GM23338 (cell line): ENCODE results near the gene NUP160.
"Not testable (repeated sequence)": the region's sequence is repeated elsewhere in the genome, so short reads cannot be mapped to it uniquely, and the experiment has no call there.

Experiments used
- CTCF ChIP-seq, 2 experiments: fragments of 200-600 bp in 1 of 2; sonication (generic) in 1 of 2; conservative IDR thresholded peaks; 2 replicates each; pipeline versions ENCODE4 v1.5.1 to v1.6.1; 2016 to 2017; ENCODE audit warnings: antibody characterized with exemption in 2 of 2, low read depth in 2 of 2, mild to moderate bottlenecking in 2 of 2, moderate library complexity in 1 of 2
- EZH2 ChIP-seq: fragments of 200-600 bp; sonication (generic); IDR thresholded peaks from one replicate; pipeline ENCODE4 v1.8.0; 2017; ENCODE audit warnings: antibody characterized with exemption, mild to moderate bottlenecking, low read depth; ENCODE audit not compliant: unreplicated experiment
- TF ChIP-seq, protein P1 (sequence below): IDR thresholded peaks from one replicate; pipeline ENCODE4 v1.6.1; 2018; ENCODE audit warnings: antibody characterized with exemption; ENCODE audit not compliant: unreplicated experiment

GRCh38 chr11:47790017-47790416 lies 58.1 kb downstream of the NUP160 start:
- TF ChIP-seq EZH2; CTCF (conservative IDR thresholded peaks at IDR 0.05; ENCODE audit: low read depth in 2 of 2): not testable (repeated sequence)
- TF ChIP-seq, protein P1, sequence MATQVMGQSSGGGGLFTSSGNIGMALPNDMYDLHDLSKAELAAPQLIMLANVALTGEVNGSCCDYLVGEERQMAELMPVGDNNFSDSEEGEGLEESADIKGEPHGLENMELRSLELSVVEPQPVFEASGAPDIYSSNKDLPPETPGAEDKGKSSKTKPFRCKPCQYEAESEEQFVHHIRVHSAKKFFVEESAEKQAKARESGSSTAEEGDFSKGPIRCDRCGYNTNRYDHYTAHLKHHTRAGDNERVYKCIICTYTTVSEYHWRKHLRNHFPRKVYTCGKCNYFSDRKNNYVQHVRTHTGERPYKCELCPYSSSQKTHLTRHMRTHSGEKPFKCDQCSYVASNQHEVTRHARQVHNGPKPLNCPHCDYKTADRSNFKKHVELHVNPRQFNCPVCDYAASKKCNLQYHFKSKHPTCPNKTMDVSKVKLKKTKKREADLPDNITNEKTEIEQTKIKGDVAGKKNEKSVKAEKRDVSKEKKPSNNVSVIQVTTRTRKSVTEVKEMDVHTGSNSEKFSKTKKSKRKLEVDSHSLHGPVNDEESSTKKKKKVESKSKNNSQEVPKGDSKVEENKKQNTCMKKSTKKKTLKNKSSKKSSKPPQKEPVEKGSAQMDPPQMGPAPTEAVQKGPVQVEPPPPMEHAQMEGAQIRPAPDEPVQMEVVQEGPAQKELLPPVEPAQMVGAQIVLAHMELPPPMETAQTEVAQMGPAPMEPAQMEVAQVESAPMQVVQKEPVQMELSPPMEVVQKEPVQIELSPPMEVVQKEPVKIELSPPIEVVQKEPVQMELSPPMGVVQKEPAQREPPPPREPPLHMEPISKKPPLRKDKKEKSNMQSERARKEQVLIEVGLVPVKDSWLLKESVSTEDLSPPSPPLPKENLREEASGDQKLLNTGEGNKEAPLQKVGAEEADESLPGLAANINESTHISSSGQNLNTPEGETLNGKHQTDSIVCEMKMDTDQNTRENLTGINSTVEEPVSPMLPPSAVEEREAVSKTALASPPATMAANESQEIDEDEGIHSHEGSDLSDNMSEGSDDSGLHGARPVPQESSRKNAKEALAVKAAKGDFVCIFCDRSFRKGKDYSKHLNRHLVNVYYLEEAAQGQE, result not testable (repeated sequence)
